ENCODE results near the gene SEPTIN8.

Gene SEPTIN8

DNA sequence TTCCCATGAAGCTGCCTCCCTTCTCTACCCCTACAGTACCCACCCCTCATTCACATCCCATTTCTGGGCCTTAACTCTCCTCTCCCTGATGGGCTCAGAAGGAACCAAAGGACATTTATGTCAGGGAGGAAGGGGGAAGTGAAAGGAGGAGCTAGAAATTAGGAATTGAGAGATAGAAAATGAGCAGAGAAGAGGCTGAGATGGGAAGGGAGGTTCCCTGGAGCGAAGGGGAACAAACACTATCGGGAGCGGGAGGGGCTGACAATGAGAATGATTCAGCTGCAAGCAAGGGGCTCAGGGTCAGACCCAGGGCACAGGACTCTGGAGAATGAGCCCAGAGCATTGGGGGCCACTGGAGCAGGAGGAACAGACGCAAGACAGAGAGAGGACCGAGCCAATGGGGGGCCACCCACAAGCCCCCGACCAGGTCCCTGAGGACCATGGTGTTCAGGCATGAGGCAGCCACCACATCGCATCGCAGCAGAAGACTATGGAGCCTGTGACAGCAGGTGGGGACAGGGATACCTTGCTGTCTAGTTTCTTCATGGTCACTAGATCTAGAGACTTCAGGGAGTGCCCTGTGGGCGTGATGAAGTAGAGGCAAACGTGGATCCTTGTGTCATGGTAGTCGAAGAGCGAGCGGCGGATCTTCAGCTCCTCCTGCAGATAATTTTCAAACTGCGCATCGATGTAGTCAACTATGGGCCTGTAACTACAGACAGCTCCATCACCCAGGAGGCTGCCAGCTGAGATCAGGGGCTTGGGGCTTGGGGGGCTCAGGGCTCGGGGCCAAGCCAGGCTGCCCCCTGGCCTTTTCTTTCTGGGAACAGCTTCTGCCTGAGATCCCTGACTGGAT, 13.6 kb downstream of the SEPTIN8 start:
- no peak for DNase-seq (ENCODE audit: low read depth)

DNA sequence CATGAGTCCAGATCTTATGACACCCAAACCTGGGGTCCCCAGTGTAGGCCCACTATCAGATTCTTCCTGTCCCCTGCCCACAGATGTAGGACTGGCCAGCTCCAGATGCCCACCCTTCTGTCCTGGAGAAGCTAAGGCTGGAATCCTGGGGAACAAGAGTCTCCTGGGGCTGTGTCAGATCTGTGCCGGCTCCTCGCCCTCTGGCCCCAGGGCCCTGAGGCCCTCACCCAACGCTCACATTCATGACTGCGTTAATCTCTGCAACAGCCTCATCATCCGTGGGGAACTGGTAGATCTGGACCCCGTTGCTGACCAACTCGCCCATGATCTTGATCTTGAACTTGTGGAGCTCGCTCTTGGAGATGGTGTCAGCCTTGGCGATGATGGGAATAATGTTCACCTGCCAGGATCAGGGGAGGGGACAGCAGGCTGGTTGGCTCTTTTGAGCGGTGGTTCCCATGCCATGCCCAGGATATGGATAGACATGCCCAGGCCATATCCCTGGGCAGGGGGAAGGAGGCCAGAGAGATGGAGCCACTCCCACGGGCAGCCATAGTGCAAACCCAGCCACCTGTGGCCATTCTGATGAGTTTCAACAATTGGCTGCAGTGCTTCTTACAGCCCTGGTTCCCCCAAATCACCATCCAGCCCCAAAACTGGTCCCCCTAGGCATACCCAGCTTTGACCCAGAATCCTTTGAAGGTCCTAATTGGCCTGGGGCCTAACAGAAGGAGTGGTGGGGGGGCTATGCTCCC, 14.6 kb downstream of the SEPTIN8 start:
- no peak for DNase-seq (ENCODE audit: low read depth)

DNA sequence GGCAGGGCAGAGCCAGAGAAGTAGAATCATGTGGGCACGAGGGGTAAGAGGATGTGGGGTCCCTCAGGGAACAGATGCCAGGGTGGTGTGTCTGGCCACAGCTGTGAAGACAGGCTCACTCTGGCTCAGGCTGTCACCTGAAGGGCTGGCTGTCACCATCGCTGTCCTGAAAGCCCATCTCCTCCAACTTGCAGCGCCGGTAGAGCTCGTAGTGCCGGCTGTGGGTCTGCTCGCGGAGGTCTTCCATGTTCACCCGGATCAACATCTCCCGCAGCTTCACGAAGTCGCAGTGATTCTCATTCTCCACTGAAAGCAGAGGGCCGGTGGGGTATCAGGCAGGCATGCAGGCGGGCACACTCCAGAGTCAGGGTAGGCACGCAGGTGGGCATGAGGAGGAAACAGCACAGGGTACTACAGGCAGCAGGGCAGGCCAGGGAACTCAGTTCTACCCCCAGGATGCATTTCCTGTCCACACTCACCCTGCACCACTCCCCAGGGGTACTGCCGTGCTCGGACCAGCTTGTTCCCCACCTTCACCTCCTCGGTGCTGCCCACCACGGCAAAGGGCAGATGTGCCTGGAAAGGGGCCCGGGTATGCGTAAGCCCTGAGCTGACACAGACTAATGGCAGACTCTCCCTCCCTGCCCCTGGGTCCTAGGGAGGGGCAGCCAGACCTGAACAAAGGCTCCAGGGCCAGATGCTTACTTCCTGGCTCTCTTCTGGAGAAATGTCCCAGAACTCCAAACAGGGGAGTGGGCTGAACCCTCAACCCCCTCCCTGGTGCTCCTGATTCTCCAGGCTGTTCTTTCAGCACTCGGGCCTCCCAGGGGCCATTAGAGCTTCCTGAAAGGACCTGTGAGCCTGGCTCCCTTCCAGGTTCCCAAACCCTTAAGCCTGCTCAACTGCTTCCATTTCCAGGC, 15.5 kb downstream of the SEPTIN8 start:
- no peak for DNase-seq (ENCODE audit: low read depth)

GRCh38 chr5:132760601-132761317, 16.3 kb downstream of the SEPTIN8 start:
- no peak for DNase-seq (ENCODE audit: low read depth)

DNA sequence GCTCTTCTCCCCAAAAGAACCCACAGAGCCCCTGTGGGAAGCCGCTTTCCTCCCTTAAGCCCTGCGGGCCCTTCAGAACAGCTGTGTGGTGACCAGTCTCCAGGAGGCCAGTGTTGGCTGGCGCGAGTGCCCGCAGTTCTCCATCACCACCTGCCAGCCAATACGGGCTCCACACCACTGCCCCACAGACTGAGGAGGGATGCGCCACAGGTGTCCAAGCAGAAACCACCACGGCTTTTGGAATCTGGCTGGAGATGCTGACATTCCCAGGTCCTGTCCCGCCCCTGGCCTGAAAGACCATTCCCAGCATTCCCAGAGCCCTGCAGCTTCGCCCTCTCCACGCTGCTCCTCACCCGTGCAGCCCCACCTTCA, 17.0 kb downstream of the SEPTIN8 start:
- no peak for DNase-seq (ENCODE audit: low read depth)

DNA sequence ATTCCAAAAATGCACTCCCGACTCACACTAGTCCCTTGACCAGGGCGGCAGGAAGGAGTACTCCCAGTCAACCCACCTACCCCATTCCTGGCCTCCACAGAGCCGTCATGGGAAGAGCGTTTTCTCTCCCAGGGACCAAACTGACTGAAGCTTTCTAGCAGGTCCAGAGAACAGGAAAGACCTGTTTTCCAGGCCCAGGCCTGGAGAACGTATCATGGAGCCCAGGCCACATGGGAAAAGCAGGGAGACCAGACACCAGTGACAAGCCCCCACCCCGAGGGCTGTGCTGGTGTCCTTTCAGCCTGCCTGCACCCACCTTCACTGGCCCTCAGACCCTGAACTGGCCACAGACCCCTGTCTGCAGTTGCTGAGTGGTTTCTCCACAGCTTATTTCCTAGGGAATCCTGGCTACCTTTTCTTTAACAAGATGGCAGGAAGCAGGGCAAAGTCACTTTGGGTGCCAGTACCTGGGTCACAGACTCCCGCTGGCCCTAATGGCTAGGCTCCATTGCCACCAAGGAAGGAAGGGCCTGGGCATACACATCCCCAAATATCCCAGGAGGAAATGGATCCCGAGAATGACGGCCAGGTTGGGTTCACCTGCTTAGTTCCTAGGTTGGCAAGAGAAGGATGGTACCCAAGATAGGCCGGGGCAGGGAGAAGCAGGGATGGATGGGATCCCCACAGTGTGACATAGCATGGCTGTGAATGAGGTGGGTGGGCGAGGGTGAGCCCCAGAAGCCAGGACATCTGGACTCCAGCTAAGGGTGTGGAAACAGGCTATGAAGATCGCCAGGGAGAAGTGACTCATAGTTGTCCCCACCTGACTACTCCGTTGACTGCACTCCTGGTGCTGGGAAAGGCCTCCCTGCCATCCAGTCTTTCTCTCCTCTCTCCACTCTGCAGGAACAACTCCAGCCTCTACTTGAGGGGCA, 17.7 kb downstream of the SEPTIN8 start:
- DNase-seq (ENCODE audit: low read depth) = no peak

- no peak for DNase-seq (ENCODE audit: low read depth)
These were observed 18.6 kb downstream of the SEPTIN8 start for GRCh38 chr5:132758451-132758850.

GRCh38 chr5:132756542-132756941, 20.5 kb downstream of the SEPTIN8 start:
- no peak for DNase-seq (ENCODE audit: low read depth)

DNA sequence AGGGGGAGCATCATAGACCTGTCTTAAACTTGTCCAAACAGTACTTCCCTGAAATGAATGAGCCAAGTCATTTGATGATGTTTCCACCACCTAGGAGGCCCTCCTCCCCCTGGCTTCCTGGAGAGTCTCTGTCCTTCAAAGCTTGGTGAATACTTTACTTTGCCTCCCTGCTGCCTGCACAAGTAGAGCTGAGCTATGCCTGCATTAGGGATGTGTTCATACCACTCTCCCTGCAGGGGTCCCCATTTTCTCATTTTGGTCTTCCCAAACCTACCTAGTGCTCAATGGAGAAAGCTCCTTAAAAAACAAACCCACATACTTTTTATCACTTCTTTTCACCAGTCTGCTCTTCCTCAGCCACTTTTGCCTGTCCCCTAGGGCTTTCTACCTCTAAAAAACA, 22.1 kb downstream of the SEPTIN8 start:
- DNase-seq (ENCODE audit: low read depth) = no peak

DNA sequence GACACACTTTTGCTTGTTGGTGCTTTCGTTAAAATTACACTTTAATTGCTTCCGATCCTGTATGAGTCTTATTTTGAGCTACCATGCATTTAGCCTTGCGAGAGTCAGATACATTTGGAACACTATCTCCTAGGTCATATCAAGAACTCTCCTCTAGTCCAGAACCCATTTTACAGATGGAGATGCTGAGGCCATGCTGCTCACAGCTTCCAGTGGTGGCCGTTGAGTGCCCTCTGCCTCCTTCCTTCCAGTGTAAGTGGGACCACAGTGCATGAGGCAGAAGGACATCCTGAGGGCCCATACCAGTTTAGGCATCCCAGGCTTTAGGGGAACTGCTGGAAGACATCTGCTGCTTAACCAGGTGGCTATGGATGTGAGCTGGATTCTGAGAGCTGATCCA, 22.9 kb downstream of the SEPTIN8 start:
- no peak for DNase-seq (ENCODE audit: low read depth)

DNA sequence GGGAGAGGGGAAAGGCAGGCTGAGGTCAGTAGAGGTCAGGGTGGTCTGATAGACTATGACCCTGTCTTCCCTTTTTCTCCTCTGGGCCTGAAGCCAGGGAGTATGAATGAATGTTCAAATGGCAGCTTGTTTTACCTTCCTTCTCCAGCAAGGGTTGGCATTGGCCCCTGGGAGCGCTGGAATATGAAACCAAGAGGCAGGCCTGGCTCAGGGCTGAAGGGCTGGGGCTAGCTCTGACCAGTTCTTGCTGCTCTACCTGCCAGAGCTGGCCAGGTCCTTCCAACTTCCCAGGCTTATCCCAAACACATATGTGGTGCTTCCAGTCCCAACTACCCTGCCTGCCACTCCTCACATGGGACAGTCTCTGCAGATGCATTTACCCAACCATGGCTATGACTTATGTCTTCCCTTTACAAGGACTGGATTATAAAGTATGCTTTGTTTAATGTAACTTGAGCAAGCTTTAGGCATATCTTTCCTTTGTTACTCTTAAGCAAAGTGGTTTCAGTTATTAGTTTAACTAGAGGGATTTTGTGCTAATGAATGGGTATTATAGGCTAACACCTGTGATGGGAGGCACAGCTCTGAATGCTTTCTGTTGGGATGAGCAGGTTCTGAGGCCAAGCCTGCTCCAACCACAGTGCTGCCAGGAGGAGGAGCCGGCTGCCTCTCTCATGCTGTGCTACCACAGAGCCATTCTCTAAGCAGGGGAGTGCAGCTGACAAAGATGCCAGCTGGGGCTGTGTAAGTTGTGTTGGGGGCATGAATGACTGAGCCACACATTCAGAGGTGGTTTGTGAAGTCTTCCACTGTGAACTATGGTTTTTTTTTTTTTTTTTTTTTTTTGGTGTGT, 23.7 kb downstream of the SEPTIN8 start:
- DNase-seq (ENCODE audit: low read depth) = no peak

GRCh38 chr5:132752581-132753125, 24.4 kb downstream of the SEPTIN8 start:
- DNase-seq (ENCODE audit: low read depth) = no peak

GRCh38 chr5:132751971-132752580, 25.0 kb downstream of the SEPTIN8 start:
- DNase-seq (ENCODE audit: low read depth) = no peak

DNA sequence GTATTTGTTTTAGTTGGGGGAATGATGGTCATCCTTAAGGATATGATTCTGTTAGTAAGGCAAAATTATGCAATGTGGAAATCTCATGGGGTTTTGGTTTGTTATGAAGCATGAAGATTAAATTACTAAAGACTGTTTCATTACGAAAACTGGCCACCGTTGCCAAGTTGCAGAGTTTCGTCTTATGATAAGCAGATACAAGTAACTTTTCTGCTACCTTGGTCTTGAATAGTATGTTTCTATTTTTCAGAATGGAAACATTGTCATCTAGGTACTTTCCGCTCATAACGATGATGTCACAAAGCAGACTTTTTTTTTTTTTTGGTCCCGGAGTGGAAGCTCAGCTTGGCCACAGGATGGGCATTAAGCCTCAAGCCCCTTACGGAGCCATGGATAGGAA, 25.6 kb downstream of the SEPTIN8 start:
- DNase-seq (ENCODE audit: low read depth) = peak; percentile 10

GRCh38 chr5:132750471-132751230, 26.4 kb downstream of the SEPTIN8 start:
- DNase-seq (ENCODE audit: low read depth) = no peak

DNA sequence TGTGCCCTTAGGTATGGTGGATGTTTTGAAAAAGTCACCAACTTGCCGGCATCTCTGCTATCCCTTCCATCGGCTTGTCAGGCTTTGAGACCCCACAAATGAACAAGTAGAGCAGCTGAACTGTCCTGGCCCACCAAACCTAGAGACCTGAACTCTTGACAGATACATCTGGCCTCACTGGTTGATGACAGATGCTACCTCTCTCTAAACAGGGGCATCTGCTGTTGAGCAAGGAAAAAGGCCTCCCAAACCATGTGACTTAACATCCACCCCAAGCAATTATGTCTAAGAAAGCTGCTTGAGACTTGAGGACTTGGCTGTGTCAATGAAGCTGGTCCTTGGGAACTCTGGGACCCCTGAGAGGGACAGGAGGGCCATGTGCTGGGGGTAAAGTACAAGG, 27.5 kb downstream of the SEPTIN8 start:
- no peak for DNase-seq (ENCODE audit: low read depth)

- DNase-seq (ENCODE audit: low read depth) = no peak
These were observed 28.5 kb downstream of the SEPTIN8 start for GRCh38 chr5:132748522-132749000.
